ENCODE results near the gene DAP3.
"Not testable (repeated sequence)": the region's sequence is repeated elsewhere in the genome, so short reads cannot be mapped to it uniquely, and the experiment has no call there.

The DAP3 gene

GRCh38 chr1:155687705-155688323, 1.1 kb upstream of the DAP3 start:
- DNase-seq = not testable (repeated sequence)

- peak; percentile 88 for DNase-seq
Observed at GRCh38 chr1:155688324-155689080, 389 bp upstream of the DAP3 start, which contains the start of gene YY1AP1. Gene YY1AP1 (minus strand): TSS chr1:155688774. CDS start chr1:155680436, 8,338 bp downstream.

- DNase-seq = no peak
Observed at GRCh38 chr1:155691992-155692528, 3.2 kb downstream of the DAP3 start.

GRCh38 chr1:155694167-155694566, 5.3 kb downstream of the DAP3 start:
- no peak for DNase-seq

GRCh38 chr1:155695072-155695471, 6.2 kb downstream of the DAP3 start:
- DNase-seq = no peak

GRCh38 chr1:155695608-155696007, 6.7 kb downstream of the DAP3 start:
- DNase-seq = no peak

- DNase-seq = no peak
Observed at GRCh38 chr1:155696524-155696923, 7.6 kb downstream of the DAP3 start.

GRCh38 chr1:155697046-155697445, 8.2 kb downstream of the DAP3 start:
- no peak for DNase-seq

- not testable (repeated sequence) for DNase-seq
Observed at GRCh38 chr1:155697616-155698015, 8.7 kb downstream of the DAP3 start.

- peak; percentile 52 for DNase-seq
Observed at GRCh38 chr1:155698382-155699038, 9.6 kb downstream of the DAP3 start.

GRCh38 chr1:155699062-155699461, 10.2 kb downstream of the DAP3 start:
- not testable (repeated sequence) for DNase-seq

GRCh38 chr1:155701675-155702074, 12.8 kb downstream of the DAP3 start:
- DNase-seq = not testable (repeated sequence)

- DNase-seq = no peak
Observed at GRCh38 chr1:155703216-155703615, 14.3 kb downstream of the DAP3 start.

GRCh38 chr1:155704414-155704813, 15.5 kb downstream of the DAP3 start:
- not testable (repeated sequence) for DNase-seq

GRCh38 chr1:155706139-155706538, 17.2 kb downstream of the DAP3 start:
- DNase-seq = peak; percentile 55

GRCh38 chr1:155709391-155709790, 20.5 kb downstream of the DAP3 start:
- no peak for DNase-seq

GRCh38 chr1:155711457-155711856, 22.6 kb downstream of the DAP3 start:
- DNase-seq = not testable (repeated sequence)

GRCh38 chr1:155712636-155713035, 23.7 kb downstream of the DAP3 start:
- DNase-seq = not testable (repeated sequence)

- DNase-seq = no peak
Observed at GRCh38 chr1:155713075-155713474, 24.2 kb downstream of the DAP3 start.

GRCh38 chr1:155715056-155715455, 26.2 kb downstream of the DAP3 start:
- DNase-seq = not testable (repeated sequence)

- no peak for DNase-seq
Observed at GRCh38 chr1:155715777-155716176, 26.9 kb downstream of the DAP3 start.

- DNase-seq = no peak
Observed at GRCh38 chr1:155717041-155717440, 28.1 kb downstream of the DAP3 start.

- DNase-seq = not testable (repeated sequence)
Observed at GRCh38 chr1:155718524-155719115, 29.7 kb downstream of the DAP3 start.

All from fibroblast of upper back skin (primary cell).